HEK293T (cell line): Measurements from ENCODE around the gene SELENOH.

ENCODE experiments used
- CTCF ChIA-PET: fragments of 350-600 bp; formaldehyde crosslinking; extraction: SDS; loops from one replicate; lab custom pipeline; 2021; ENCODE audit warnings: antibody characterized with exemption, inconsistent platforms; lab: Yijun Ruan, JAX
- POLR2A ChIA-PET: fragments of 350-600 bp; formaldehyde crosslinking; extraction: SDS; loops from one replicate; lab custom pipeline; 2020; ENCODE audit warnings: antibody characterized with exemption, inconsistent platforms; lab: Yijun Ruan, JAX
- DNase-seq: peaks from one replicate; pipeline ENCODE4 v3.0.0; 2012; ENCODE audit warnings: mixed read lengths; ENCODE audit errors: extremely low spot score
- ARNT ChIP-seq: fragments of 450-650 bp; IDR thresholded peaks from 2 replicates; pipeline ENCODE4 v1.6.1; 2017; ENCODE audit warnings: mild to moderate bottlenecking
- BHLHE40 ChIP-seq: fragments of 450-650 bp; IDR thresholded peaks from 2 replicates; pipeline ENCODE4 v1.6.1; 2016; ENCODE audit warnings: mild to moderate bottlenecking, moderate library complexity, borderline replicate concordance
- CTBP1 ChIP-seq: fragments of 450-650 bp; IDR thresholded peaks from 2 replicates; pipeline ENCODE4 v1.6.1; 2016; ENCODE audit warnings: borderline replicate concordance
- ELF4 ChIP-seq: fragments of 450-650 bp; IDR thresholded peaks from 2 replicates; pipeline ENCODE4 v1.6.1; 2017; ENCODE audit warnings: antibody characterized with exemption
- FOXA1 ChIP-seq: fragments of 450-650 bp; IDR thresholded peaks from 2 replicates; pipeline ENCODE4 v1.6.1; 2016; ENCODE audit warnings: mild to moderate bottlenecking
- FOXK2 ChIP-seq: fragments of 450-650 bp; IDR thresholded peaks from 2 replicates; pipeline ENCODE4 v1.6.1; 2016; ENCODE audit warnings: mild to moderate bottlenecking
- FOXM1 ChIP-seq: fragments of 450-650 bp; IDR thresholded peaks from 2 replicates; pipeline ENCODE4 v1.6.1; 2017; ENCODE audit warnings: mild to moderate bottlenecking, borderline replicate concordance
- HDGF ChIP-seq: fragments of 450-650 bp; IDR thresholded peaks from 2 replicates; pipeline ENCODE4 v1.6.1; 2017; ENCODE audit warnings: antibody characterized with exemption, borderline replicate concordance
- L3MBTL2 ChIP-seq: fragments of 450-650 bp; conservative IDR thresholded peaks from 2 replicates; pipeline ENCODE4 v1.6.1; 2016; ENCODE audit warnings: mild to moderate bottlenecking
- LEF1 ChIP-seq: fragments of 450-650 bp; IDR thresholded peaks from 2 replicates; pipeline ENCODE4 v1.6.1; 2017; ENCODE audit warnings: mild to moderate bottlenecking, borderline replicate concordance
- NFRKB ChIP-seq: fragments of 450-650 bp; IDR thresholded peaks from 2 replicates; pipeline ENCODE4 v1.6.1; 2016; ENCODE audit warnings: mild to moderate bottlenecking, moderate library complexity
- SP1 ChIP-seq: fragments of 450-650 bp; IDR thresholded peaks from 2 replicates; pipeline ENCODE4 v1.6.1; 2017
- SUZ12 ChIP-seq: fragments of 450-650 bp; IDR thresholded peaks from 2 replicates; pipeline ENCODE4 v1.6.1; 2016; ENCODE audit warnings: mild to moderate bottlenecking
- TARDBP ChIP-seq: fragments of 450-650 bp; IDR thresholded peaks from 2 replicates; pipeline ENCODE4 v1.6.1; 2016
- ZNF384 ChIP-seq: fragments of 450-650 bp; IDR thresholded peaks from 2 replicates; pipeline ENCODE4 v1.6.1; 2016
- TF ChIP-seq, protein P1 (sequence below): fragments of 450-650 bp; IDR thresholded peaks from 2 replicates; pipeline ENCODE4 v1.6.1; 2016

The SELENOH gene, protein sequence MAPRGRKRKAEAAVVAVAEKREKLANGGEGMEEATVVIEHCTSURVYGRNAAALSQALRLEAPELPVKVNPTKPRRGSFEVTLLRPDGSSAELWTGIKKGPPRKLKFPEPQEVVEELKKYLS

DNA sequence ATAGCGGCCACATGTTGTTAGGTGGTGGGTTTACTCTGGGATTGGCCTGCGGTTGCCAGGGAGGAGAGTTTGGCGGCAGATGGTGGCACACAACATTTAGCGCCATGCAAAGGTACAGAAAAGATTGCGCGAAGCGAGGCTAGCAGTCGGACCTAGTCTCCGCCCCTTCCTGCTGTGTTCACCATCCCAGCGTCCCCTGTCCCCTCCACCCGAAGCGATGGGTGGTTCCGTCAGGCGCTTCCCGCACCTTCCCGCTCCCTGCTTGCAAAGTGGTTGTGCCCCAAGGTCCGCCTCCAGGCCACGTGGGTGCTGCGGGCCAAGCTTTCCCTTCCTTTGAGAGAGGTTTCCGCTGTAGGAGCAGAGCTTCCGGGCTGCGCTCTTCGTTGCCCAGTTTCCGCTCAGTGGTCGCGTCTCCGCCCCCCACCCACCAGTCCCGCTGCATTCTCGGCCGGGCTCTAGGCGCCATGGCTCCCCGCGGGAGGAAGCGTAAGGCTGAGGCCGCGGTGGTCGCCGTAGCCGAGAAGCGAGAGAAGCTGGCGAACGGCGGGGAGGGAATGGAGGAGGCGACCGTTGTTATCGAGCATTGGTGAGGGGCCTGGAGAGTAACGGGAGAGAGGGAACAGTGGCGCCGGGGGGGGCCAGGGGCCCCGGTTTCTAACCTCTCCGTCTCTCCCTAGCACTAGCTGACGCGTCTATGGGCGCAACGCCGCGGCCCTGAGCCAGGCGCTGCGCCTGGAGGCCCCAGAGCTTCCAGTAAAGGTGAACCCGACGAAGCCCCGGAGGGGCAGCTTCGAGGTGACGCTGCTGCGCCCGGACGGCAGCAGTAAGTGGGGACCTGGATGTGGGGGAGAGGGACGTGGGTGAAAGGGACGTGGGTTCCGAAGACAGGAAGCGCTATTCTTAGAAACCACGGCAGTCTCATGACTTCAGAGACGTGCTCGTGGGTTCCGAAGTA, at the start of gene SELENOH:
TSS of gene SELENOH (plus strand) at position 360 of the 955 bp plus-strand sequence. CDS start at position 465, 105 bp downstream.
- POLR2A ChIA-PET, result interaction anchor here (0.6 to 2.4 kb wide), 19 partner anchors 9 to 102 kb away, joined by 3 to 20 read pairs (median 5); partner anchors contain the start of genes BTBD18, CTNND1, MED19 and TMX2
- DNase-seq, result peak; percentile 95
- TF ChIP-seq ELF4, result peak; percentile 79
- TF ChIP-seq LEF1, result no peak
- TF ChIP-seq CTBP1, result peak; percentile 90
- TF ChIP-seq BHLHE40, result no peak
- TF ChIP-seq, protein P1, sequence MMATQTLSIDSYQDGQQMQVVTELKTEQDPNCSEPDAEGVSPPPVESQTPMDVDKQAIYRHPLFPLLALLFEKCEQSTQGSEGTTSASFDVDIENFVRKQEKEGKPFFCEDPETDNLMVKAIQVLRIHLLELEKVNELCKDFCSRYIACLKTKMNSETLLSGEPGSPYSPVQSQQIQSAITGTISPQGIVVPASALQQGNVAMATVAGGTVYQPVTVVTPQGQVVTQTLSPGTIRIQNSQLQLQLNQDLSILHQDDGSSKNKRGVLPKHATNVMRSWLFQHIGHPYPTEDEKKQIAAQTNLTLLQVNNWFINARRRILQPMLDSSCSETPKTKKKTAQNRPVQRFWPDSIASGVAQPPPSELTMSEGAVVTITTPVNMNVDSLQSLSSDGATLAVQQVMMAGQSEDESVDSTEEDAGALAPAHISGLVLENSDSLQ, result peak; percentile 17; the same call in 1 of the 2 replicates
- TF ChIP-seq L3MBTL2, result peak; percentile 82
- no peak; the same call in 1 of the 2 replicates for TF ChIP-seq FOXM1
- TF ChIP-seq TARDBP, result no peak
- CTCF ChIA-PET, result interaction anchor here (0.6 to 1.8 kb wide), 3 partner anchors 10 to 59 kb away, joined by 4 to 6 read pairs (median 4); partner anchors contain the start of gene BTBD18

DNA sequence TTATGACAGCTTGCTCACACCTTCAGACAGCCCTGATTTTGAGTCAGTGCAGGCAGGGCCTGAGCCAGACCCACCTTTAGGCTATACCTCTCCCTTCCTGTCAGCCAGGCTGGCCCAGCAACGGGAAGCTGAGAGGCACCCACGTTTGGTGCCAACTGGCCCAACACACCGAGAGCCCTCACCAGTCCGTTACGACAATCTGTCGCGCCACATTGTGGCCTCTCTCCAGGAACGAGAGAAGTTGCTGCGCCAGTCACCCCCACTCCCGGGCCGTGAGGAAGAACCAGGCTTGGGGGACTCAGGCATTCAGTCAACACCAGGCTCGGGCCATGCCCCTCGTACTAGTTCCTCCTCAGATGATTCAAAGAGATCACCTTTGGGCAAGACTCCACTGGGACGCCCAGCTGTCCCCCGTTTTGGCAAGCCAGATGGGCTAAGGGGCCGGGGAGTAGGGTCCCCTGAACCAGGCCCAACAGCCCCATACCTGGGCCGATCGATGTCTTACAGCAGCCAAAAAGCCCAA, 42.4 kb upstream of the SELENOH start:
- no peak for DNase-seq
- POLR2A ChIA-PET, result interaction anchor here (1.0 kb wide), 1 partner anchor 18 kb away, joined by 4 read pairs; no protein-coding TSS in a partner anchor
- CTCF ChIA-PET, result no interaction called here
- no peak for TF ChIP-seq BHLHE40
- TF ChIP-seq TARDBP, result no peak
- no peak for TF ChIP-seq NFRKB
- TF ChIP-seq SP1, result no peak
- TF ChIP-seq, protein P1, result no peak
- no peak for TF ChIP-seq ZNF384
- TF ChIP-seq HDGF, result no peak
- TF ChIP-seq ELF4, result no peak
- TF ChIP-seq FOXA1, result no peak
- no peak for TF ChIP-seq SUZ12
- no peak for TF ChIP-seq FOXM1
- no peak for TF ChIP-seq LEF1
- no peak for TF ChIP-seq ARNT
- no peak for TF ChIP-seq CTBP1
- TF ChIP-seq L3MBTL2, result no peak
- TF ChIP-seq FOXK2, result no peak

GRCh38 chr11:57699813-57700212, 41.5 kb upstream of the SELENOH start:
- ChIA-PET POLR2A (no interaction called here), CTCF (no interaction called here)
- TF ChIP-seq NFRKB (no peak), ELF4 (no peak), SUZ12 (no peak), L3MBTL2 (no peak), FOXK2 (no peak), TARDBP (no peak), LEF1 (no peak), CTBP1 (no peak), SP1 (no peak), HDGF (no peak), ZNF384 (no peak), FOXA1 (no peak), BHLHE40 (no peak)
- TF ChIP-seq, protein P1, result no peak
- no peak for DNase-seq

- ChIA-PET POLR2A (interaction anchor here (0.7 kb wide), 1 partner anchor 12 kb away, joined by 3 read pairs; no protein-coding TSS in a partner anchor), CTCF (no interaction called here)
- TF ChIP-seq FOXK2 (no peak), TARDBP (no peak), ARNT (no peak), ZNF384 (no peak), SP1 (no peak), FOXA1 (no peak), L3MBTL2 (no peak)
- TF ChIP-seq, protein P1, result no peak
These were observed 40.9 kb upstream of the SELENOH start for GRCh38 chr11:57700425-57700824.

DNA sequence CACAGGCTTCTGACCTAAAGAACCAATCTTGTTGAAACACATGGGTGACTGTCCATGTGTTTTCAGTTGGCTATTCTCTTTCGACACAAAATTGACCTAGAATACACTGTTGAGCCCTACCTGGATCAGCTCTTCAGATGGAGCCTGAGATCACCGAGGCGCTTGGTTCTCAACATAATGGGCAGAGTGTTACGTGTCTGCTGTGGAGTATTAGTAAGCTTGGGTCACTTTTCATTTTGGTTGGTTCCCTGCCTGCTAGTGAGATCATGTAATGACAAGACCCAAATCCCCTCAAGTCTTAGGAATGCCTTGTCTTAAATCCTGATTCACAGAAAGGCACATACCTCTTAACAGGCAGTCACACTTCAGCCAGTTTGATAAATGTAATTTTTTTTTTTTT, 38.0 kb upstream of the SELENOH start:
- CTCF ChIA-PET, result no interaction called here
- no peak for DNase-seq
- TF ChIP-seq FOXA1, result no peak
- POLR2A ChIA-PET, result interaction anchor here (1.3 kb wide), 1 partner anchor 8 kb away, joined by 3 read pairs; the partner anchor contains the start of gene MED19

More at GRCh38 chr11:57700425-57700824, 40.9 kb upstream of the SELENOH start:
- no peak for DNase-seq
